Iris pigment epithelial cell (primary cell): Measurements from ENCODE around the gene MAPK8.
"Not testable (repeated sequence)": the region's sequence is repeated elsewhere in the genome, so short reads cannot be mapped to it uniquely, and the experiment has no call there.

Experiments used
- DNase-seq: peaks from one replicate; pipeline ENCODE4 v3.0.0-alpha.2; 2011; ENCODE audit warnings: low read depth

MAPK8 gene

DNA sequence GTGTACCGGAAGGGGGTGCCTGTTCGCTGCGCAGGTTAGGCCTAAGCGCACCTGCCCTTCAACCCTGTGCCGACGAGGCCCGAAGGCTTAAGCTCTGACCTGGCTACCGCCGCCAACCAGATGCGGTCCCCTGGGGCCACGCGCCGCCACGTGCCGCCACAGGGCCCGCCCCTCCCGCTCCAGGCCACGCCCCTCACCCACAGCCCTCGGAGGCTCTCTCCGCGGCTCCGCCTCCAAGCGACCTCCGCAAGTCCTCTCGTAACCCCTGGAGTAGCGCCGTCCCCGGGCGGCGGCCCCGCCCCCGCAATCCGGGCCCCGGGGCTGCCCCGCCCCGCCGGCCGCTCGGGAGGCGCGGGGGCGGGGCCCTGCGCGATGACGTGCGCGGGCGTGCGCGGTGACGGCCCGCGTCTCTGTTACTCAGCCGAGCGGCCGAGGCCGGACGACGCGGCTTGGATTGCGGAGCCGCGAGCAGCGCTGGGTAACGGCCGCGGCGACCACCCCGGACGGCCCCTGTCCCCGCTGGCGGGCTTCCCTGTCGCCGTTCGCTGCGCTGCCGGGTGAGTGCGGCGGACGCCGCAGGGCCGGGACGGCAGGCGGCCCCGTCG lies at the start of gene MAPK8:
Gene MAPK8, plus strand, starts transcription at position 413 of the 605 bp plus-strand sequence. CDS start 94,984 bp downstream, outside the sequence.
- DNase-seq: peak; percentile 85

DNA sequence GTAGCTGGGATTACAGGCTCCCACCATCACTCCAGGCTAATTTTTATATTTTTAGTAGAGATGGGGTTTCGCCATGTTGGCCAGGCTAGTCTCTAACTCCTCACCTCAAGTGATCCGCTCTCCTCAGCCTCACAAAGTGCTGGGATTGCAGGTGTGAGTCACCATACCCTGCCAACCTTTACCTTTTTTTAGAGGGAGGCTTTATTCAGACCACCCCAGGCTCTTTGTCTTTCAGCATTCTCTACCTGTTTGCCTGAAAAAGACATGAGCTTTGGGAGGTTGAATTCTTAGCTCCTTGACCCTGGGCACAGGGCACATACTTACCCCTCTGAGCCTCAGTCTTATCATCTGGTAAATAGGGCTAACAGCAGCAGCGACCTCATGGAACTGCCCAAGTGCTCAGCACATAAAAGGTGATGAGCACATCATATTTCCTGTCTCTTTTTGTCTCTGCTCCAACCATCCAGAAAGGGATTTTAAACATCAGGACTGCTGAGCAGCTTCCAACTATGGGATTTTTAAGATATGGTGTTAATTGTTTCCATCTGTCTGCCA lies 49.0 kb upstream of the MAPK8 start:
- no peak for DNase-seq

- DNase-seq: no peak
Observed at GRCh38 chr10:48258105-48258504, 48.4 kb upstream of the MAPK8 start.

DNA sequence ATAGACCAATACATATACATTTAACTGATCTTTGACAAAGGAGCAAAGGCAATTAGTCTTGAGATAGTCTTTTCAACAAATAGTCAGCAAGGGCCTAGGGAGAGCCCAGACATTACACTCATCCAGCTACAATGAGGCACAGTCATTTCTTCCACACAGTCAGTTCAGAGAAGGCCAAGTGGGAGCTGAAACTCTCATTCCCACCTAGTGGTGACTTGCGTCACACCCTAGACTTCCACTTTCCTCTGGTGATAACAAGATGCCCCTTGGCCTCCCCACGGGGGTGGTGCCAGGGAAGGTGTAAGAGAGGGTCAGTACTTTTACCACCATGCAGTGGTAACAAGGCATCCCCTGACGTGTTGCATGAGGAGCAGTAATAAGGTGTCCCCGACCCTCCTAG lies 39.9 kb upstream of the MAPK8 start:
- DNase-seq: no peak

DNA sequence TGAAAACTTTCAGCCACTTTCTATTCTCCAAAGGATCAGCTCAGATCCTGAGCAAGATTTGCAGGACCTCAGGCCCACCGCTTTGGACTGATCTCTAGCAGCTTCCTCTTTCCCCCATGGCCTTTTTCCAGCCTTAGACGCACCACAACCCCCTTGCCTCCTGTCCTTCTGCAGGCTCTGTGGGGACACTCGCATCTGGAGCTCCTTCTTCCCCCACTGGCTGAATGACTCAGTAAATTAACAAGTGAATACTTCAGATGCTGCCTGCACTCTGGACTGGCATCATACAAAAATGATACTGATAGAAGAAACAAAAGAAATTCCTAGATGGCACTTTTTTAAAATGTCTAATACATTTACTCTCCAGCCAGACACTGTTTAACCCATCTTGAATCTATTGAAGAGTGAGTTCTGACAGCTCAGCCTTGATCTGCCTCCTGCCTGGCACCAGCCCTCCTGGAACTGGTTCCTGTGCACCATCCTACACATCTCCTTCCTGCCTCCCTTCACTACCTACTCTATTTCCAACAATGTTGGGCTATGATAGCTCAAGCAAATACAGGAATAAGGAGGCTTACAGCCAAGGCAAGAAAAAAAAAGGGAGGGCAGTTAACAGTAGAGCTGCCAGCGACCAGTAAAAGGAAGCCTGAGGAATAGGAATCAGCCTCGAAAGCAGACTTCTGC lies 35.3 kb upstream of the MAPK8 start:
- no peak for DNase-seq

GRCh38 chr10:48272682-48273081 lies 33.8 kb upstream of the MAPK8 start:
- DNase-seq: no peak

GRCh38 chr10:48273741-48274140 lies 32.7 kb upstream of the MAPK8 start:
- DNase-seq: no peak

- no peak for DNase-seq
Observed at GRCh38 chr10:48274636-48275035, 31.8 kb upstream of the MAPK8 start, which contains the start of gene FRMPD2. Gene FRMPD2, minus strand, starts transcription at chr10:48274696. Its CDS starts 129 bp downstream, at chr10:48274567.

DNA sequence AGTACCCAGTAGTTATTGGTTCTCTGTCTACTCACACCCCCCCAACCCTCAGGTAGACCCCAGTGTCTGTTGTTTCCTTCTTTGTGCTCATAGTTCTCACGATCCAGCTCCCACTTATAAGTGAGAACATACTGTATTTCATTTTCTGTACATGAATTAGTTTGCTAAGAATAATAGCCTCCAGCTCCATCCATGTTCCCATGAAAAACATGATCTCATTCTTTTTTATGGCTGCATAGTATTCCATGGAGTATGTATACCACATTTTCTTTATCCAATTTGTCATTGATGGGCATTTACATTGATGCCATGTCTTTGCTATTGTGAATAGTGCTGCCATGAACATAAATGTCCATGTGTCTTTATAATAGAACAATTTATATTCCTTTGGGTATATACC lies 29.4 kb upstream of the MAPK8 start:
- no peak for DNase-seq

DNA sequence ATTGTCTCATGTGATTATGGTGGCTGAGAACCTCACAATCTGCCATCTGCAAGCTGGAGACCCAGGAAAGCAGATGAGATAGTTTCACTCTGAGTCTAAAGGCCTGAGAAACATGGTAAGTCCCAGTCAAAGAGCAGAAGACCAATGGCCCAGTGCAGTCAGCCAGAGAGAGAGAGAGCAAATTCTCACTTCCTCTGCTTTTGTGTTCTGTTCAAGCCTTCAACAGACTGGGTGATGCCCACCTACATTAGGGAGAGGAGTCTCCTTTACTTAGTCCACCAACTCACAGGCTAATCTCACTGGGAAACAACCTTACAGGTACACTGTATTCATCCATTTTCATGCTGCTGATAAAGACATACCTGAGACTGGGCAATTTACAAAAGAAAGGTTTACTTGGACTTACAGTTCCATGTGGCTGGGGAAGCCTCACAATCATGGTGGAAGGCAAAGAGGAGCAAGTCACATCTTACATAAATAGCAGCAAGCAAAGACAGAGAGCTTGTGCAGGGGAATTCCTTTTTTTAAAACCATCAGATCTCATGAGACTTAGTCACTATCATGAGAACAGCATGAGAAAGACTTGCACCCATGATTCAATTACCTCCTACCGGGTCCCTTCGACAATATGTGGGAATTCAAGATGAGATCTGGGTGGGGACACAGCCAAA lies 27.3 kb upstream of the MAPK8 start:
- DNase-seq: no peak

DNA sequence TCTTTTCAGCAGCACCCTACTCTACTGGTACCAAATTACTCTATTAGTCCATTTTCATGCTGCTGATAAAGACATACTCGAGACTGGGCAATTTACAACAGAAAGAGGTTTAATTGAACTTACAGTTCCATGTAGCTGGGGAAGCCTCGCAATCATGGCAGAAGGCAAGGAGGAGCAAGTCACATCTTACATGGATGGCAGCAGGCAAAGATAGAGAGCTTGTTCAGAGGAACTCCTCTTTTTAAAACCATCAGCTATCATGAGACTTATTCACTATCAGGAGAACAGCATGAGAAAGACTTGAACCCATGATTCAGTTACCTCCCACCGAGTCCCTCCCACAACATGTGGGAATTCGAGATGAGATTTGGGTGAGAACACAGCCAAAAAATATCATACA lies 24.8 kb upstream of the MAPK8 start:
- not testable (repeated sequence) for DNase-seq

DNA sequence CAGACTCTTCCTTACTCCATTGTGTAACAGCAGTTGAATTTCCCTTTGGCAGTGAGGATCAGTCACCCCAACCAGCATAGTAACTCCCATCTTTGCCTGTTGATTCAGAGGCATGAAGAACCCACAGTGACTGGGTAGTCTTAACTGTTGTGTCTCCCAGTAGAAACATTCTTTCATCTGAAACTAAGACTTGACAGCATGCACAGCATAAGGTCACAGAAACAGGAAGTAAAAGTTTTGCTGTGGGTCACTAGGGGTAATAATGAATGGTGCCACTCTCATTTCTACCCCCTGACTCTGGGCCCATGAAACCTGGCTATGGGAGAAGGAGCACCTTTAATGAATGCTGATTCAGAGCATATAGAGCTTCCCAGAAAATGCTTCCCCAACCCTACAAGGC lies 23.6 kb upstream of the MAPK8 start:
- DNase-seq: no peak

DNA sequence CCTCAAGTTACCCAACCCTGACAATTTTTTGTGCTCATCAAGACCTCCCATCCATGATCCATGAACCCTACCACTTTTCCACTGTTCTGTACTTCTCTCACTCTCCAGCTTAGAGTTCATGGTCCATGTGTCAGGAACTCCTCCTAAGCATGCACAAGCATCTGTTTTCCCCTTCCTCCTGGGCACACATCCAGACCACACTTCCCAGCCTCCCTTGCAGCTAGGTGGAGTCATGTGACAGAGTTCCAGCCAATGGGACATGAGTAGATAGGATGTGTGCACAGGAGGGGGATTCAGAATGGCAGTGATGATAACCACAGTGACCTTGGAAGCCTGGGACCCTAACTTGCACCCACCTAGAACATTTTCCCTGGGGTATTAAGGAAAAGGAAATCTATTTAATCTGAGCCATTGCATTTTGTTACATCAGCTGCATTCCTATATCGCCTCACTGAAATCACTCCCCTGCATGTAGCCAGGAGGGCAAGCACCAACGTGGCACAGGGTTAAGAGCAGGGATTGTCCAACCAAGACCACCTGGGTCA lies 22.4 kb upstream of the MAPK8 start:
- no peak for DNase-seq

DNA sequence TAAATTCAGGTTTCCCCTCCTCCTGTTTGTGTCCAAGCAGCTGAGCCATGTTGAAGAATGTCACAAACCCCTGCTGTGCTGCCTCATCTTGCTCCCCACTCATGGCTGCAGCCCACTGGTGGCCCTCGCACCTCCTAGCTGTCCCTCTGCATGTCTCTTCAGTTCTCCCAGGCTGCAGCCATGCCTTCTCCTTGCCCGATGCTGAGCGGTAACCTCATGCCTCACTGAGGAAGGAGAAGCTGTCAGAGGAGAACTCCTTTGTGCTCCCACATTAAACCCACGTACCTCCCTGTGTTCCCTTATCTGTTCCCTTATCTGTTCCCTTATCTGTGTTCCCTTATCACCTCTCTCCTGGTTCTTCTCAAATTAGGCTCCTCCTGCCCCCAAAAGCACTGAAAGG lies 21.7 kb upstream of the MAPK8 start:
- DNase-seq: no peak

DNA sequence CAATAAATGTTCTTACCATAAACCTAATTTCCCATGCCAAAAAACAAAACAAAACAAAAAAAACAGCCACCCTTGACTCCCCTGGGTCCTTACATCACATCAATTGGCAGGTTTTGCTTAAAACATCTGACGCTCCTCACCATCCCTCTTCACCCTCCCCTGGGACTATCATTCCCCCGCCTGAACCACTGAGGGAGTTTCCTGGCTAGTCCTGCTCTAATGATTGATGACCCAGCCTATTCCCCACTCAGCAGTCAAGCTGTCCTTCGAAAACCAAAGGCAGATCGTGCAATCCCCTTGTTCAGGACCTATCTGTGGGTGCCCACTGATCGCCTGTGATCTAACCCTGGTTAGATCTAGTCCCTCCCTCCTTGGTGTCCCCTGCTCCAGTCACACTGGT lies 20.8 kb upstream of the MAPK8 start:
- DNase-seq: no peak

DNA sequence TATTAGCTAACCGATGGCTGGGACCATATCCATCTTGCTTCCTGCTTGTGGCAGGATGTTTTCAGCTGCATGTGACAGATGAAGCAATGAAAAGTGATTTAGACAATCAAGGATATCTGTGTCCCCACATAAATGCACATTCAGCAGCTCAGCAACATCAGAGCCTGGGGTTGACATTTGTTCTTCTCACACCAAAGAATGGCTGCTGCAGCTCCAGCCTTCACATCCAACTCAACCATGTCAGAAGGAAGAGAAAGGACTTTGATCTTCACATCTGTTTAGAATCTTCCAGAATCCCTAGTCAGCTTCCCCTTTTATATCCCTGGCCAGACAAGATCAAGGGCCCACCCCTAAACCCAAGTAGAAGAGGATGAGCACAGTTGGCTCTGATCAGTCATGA lies 20.1 kb upstream of the MAPK8 start:
- no peak for DNase-seq

- DNase-seq: no peak
Observed at GRCh38 chr10:48287417-48288391, 18.8 kb upstream of the MAPK8 start.

DNA sequence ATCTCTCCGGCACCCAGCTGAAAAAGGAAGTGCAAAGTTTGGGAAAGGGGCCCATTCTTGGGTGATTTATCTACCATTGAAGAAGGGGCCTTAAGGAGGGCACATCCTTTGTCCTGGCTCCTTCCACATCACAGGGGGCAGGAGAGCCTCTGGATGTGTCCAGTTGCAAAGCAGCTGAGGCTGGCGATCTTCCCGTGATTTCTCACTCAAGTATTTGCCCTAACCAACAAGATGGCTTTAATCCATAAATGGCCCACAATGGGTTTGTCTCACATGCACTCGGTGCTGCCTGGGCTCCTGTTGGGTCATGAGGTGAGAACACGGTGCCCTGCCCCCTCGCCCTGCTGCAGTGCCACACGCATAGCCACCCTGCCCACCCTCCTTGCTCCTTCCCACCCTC lies 17.8 kb upstream of the MAPK8 start:
- DNase-seq: no peak

DNA sequence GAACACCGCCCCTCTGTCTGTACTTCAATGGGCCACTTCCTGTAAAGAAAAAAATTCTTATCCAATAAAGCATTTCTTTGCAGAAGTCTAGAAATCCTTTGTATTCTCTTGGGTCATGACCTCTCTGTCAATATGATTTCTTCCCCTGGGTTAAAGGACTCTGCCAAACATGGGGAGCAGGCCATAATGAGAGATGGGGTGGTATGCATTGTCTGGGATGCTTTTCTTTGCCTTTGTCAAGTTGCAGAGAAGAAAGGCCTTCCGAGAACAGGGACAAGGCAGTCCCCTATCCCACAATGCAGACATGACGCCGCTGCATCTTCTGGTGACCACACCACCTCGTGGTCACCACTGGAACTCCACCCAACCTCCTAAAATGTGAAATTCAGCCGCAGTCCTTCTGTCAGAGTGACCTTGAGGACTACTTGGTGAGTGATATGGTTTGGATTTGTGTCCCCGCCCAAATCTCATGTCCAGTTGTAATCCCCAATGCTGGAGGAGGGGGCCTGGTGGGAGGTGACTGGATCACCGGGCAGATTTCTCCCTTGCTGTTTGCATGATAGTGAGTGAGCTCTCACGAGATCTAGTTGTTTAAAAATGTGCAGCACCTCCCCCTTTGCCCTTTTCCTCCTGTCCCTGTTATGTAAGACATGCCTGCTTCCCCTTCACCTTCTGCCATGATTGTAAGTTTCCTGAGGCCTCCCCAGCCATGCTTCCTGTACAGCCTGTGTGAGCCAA lies 16.8 kb upstream of the MAPK8 start:
- DNase-seq: peak; percentile 44

- DNase-seq: no peak
Observed at GRCh38 chr10:48290286-48290685, 16.2 kb upstream of the MAPK8 start.

DNA sequence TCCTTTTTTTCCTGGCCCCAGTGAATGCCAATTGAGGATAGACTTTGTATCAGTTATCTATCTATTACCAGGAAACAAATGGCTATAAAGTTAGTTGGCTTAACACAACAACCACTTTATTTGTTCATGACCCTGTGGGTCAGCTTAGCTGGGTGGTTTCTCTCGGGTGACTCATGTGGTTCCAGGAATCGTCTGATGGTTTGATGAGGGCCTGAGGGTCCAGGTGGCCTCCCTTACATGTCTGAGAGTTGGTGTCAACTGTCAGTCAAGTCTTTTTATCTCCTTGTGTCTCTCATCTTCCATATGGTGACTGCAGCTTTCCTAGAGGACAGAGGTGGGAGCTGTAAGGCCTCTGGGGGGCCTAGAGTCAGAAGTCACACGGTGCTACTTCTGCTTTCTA lies 15.3 kb upstream of the MAPK8 start:
- no peak for DNase-seq
